GM19324 (cell line): Measurements from ENCODE around the gene PAPPA2.
"Not testable (repeated sequence)": the region's sequence is repeated elsewhere in the genome, so short reads cannot be mapped to it uniquely, and the experiment has no call there.

Experiments used
- ATAC-seq: cut with Tn5 transposase; IDR thresholded peaks from one replicate; pipeline ENCODE4 v1.9.1; 2021; ENCODE audit warnings: mild to moderate bottlenecking, moderate library complexity; ENCODE audit not compliant: unreplicated experiment, low FRiP score

PAPPA2 gene

GRCh38 chr1:176545034-176545639, 82.2 kb downstream of the PAPPA2 start:
- no peak for ATAC-seq

- ATAC-seq, result no peak
These were observed 83.8 kb downstream of the PAPPA2 start for GRCh38 chr1:176546825-176547224.

- no peak for ATAC-seq
These were observed 88.2 kb downstream of the PAPPA2 start for GRCh38 chr1:176551146-176551545.

- no peak for ATAC-seq
These were observed 89.4 kb downstream of the PAPPA2 start for GRCh38 chr1:176552217-176552991.

- no peak for ATAC-seq
These were observed 90.0 kb downstream of the PAPPA2 start for GRCh38 chr1:176552999-176553398.

GRCh38 chr1:176556288-176556687, 93.3 kb downstream of the PAPPA2 start:
- no peak for ATAC-seq

GRCh38 chr1:176557543-176558258, 94.7 kb downstream of the PAPPA2 start:
- ATAC-seq, result no peak

GRCh38 chr1:176558561-176558960, 95.6 kb downstream of the PAPPA2 start:
- no peak for ATAC-seq

GRCh38 chr1:176559474-176559873, 96.5 kb downstream of the PAPPA2 start:
- ATAC-seq, result no peak

GRCh38 chr1:176559878-176560277, 96.9 kb downstream of the PAPPA2 start:
- ATAC-seq, result peak; percentile 46

- no peak for ATAC-seq
These were observed 97.7 kb downstream of the PAPPA2 start for GRCh38 chr1:176560681-176561080.

- ATAC-seq, result not testable (repeated sequence)
These were observed 98.8 kb downstream of the PAPPA2 start for GRCh38 chr1:176561761-176562160.

- ATAC-seq, result no peak
These were observed 103.3 kb downstream of the PAPPA2 start for GRCh38 chr1:176566004-176566975.

- no peak for ATAC-seq
These were observed 104.3 kb downstream of the PAPPA2 start for GRCh38 chr1:176567190-176567794.

GRCh38 chr1:176568185-176568584, 105.2 kb downstream of the PAPPA2 start:
- no peak for ATAC-seq

GRCh38 chr1:176574756-176575155, 111.8 kb downstream of the PAPPA2 start:
- ATAC-seq, result no peak

GRCh38 chr1:176575991-176576390, 113.0 kb downstream of the PAPPA2 start:
- ATAC-seq, result no peak

- ATAC-seq, result no peak
These were observed 113.7 kb downstream of the PAPPA2 start for GRCh38 chr1:176576670-176577069.

- no peak for ATAC-seq
These were observed 114.7 kb downstream of the PAPPA2 start for GRCh38 chr1:176577646-176578197.

- no peak for ATAC-seq
These were observed 116.1 kb downstream of the PAPPA2 start for GRCh38 chr1:176579087-176579486.
